Measurements from ENCODE around the gene GRHPR.
"Not testable (repeated sequence)": the region's sequence is repeated elsewhere in the genome, so short reads cannot be mapped to it uniquely, and the experiment has no call there.

The GRHPR gene

DNA sequence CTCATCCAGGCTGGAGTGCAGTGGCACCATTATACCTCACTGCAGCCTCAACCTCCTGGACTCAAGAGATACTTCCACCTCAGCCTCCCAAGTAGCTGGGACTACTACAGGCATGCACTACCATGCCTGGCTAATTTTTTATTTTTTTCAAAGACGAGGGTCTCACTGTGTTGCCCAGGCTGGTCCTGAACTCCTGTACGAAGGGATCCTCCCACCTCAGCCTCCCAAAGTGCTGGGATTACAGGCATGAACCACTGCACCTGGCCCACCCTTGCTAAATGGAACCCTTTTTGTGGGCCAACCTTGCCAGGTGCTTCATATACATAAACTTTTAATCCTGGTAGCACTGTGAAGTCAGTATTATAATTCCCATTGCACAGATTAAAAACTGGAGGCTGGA is 1.0 kb downstream of the GRHPR start:
- DNase-seq (ENCODE audit: insufficient read length, low spot score): no peak
- no peak for FAIRE-seq
- no peak for TF ChIP-seq CTCF (IDR thresholded peaks at IDR 0.05; ENCODE audit: insufficient read depth, missing control alignments)

DNA sequence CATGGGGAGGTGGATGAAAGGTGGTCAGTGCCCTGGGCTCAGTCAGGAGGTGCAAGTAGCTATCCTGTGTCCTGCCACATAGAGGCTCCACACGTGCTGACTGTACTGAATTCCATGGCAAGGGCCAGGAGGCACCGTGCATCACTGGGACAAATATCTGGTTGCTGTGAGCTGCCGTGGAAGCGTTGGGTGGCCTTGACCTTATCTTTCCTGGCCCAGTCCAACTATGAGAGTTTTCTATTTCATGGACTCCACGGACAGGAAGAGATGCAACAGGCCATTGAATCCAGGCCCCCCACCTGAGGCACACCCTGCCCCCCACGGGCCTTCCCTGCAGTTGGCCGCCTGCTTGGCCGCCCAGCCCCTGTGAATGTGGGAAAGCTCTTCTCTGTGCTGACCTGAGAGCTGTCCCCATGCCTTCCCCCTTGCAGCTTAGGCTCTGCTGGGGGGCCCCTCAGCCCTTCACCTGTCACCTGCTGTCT is 1.7 kb downstream of the GRHPR start:
- no peak for TF ChIP-seq CTCF (IDR thresholded peaks at IDR 0.05; ENCODE audit: insufficient read depth, missing control alignments)
- no peak for FAIRE-seq
- DNase-seq (ENCODE audit: insufficient read length, low spot score): peak; percentile 2

DNA sequence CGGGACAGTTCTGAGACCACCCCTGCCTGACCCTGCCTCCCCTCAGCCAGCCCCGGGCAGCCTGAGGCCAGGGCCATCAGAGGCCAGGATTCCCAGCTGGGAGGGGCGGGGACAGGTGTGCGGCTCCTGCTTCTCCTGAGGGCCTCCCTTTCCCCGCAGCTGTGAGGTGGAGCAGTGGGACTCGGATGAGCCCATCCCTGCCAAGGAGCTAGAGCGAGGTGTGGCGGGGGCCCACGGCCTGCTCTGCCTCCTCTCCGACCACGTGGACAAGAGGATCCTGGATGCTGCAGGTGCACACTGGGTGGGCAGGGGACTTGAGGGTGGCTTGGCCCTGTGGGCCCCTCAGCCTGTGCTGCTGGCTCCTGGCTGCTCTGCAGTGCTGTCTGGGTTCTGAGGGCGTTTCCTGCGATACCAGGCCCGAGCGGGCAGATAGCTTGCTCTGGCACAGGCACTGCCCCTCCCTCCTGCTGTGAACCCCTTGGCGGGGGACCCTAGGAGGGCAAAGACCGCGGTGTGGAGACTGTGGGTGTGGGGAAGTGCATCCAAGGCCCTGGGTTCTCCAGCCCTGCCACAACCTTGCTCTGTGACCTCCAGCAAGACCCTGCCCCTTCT is 2.3 kb downstream of the GRHPR start:
- no peak for TF ChIP-seq CTCF (IDR thresholded peaks at IDR 0.05; ENCODE audit: insufficient read depth, missing control alignments)
- FAIRE-seq (no peak), DNase-seq (ENCODE audit: insufficient read length, low spot score) (no peak)

GRCh38 chr9:37425298-37425752 is 2.8 kb downstream of the GRHPR start:
- DNase-seq (ENCODE audit: insufficient read length, low spot score) (peak; percentile 7), FAIRE-seq (no peak)
- no peak for TF ChIP-seq CTCF (IDR thresholded peaks at IDR 0.05; ENCODE audit: insufficient read depth, missing control alignments)

DNA sequence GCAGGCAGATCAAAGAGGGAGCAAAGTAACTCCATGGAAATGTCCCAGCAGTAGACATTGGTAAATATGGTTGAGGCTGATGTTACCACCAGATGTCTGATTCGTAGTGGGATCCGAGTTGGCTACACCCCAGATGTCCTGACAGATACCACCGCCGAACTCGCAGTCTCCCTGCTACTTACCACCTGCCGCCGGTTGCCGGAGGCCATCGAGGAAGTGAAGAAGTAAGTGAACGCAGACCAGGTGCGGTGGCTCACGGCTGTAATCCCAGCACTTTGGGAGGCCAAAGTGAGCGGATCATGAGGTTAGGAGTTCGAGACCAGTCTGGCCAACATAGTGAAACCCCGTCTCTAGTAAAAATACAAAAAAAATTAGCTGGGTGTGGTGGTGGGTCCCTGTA is 3.9 kb downstream of the GRHPR start:
- not testable (repeated sequence) for FAIRE-seq; DNase-seq (ENCODE audit: insufficient read length, low spot score)

DNA sequence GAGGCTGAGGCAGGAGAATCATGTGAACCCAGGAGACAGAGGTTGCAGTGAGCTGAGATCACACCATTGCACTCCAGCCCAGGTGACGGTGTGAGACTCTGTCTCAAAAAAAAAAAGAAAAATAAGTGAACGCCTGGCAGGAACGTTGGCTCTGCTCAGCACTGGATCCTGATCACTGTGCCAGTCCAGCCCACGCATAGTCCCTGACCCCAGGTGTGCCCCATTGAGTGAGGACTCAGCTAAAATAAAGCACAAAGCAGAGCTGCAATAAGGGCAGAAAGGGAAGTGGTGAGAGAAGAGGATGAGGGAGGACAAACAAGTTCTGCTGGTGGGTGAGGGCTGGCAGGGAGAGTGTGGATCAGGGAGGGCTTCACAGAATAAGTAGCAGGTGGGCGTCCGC is 4.3 kb downstream of the GRHPR start:
- no peak for TF ChIP-seq CTCF (IDR thresholded peaks at IDR 0.05; ENCODE audit: insufficient read depth, missing control alignments)
- no peak for FAIRE-seq
- DNase-seq (ENCODE audit: insufficient read length, low spot score): peak; percentile 18

DNA sequence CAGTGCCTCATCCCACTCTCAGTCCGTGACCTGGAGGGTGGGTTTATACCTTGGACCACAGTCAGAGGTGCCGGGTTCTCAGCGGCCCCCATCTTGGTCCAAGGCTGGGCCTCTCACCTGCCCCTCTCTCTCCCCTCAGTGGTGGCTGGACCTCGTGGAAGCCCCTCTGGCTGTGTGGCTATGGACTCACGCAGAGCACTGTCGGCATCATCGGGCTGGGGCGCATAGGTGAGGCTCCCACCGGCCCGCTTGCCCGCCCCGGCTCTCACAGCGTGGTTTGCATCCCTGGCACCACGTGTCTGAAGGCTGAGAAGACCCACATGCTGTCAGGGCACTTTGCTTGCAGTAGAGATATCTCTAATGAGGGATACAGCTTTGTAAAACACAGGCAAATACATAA is 5.8 kb downstream of the GRHPR start:
- peak; percentile 0 for DNase-seq (ENCODE audit: insufficient read length, low spot score)
- no peak for FAIRE-seq
- no peak for TF ChIP-seq CTCF (IDR thresholded peaks at IDR 0.05; ENCODE audit: insufficient read depth, missing control alignments)
